T-helper 2 cell treated with Interferon-gamma antibody and Interleukin-4, amounts not matched to agents 5 μg/mL and 100 μg/mL, for 36 hours (primary cell): ENCODE measurements around the gene TBL2.
"Not testable (repeated sequence)": the region's sequence is repeated elsewhere in the genome, so short reads cannot be mapped to it uniquely, and the experiment has no call there.

Experiments
- DNase-seq: peaks from one replicate; pipeline ENCODE4 v3.0.0; 2021; ENCODE audit warnings: low spot score
- H3K27ac Mint-ChIP-seq: one replicate; pipeline ENCODE4 v1.8.0; 2021; ENCODE audit warnings: mild to moderate bottlenecking, mixed read lengths
- H3K27me3 Mint-ChIP-seq: one replicate; pipeline ENCODE4 v1.8.0; 2021; ENCODE audit warnings: low read depth, mixed read lengths
- H3K36me3 Mint-ChIP-seq: one replicate; pipeline ENCODE4 v1.8.0; 2021; ENCODE audit warnings: low read depth, mixed read lengths
- H3K4me1 Mint-ChIP-seq: one replicate; pipeline ENCODE4 v1.8.0; 2021; ENCODE audit warnings: low read depth, mixed read lengths
- H3K4me3 Mint-ChIP-seq: one replicate; pipeline ENCODE4 v1.8.0; 2022; ENCODE audit warnings: mild to moderate bottlenecking, moderate library complexity, mixed read lengths
- H3K9me3 Mint-ChIP-seq: one replicate; pipeline ENCODE4 v1.8.0; 2021; ENCODE audit warnings: mixed read lengths

The TBL2 gene

GRCh38 chr7:73569042-73569608 lies 9.3 kb downstream of the TBL2 start:
- peaks cover 24% of the 10 kb centered on the region for H3K4me1 Mint-ChIP-seq
- H3K27ac Mint-ChIP-seq = peak overlapping the region; percentile 22
- H3K9me3 Mint-ChIP-seq = no peaks in the 10 kb centered on the region
- H3K4me3 Mint-ChIP-seq = no peak overlapping the region
- H3K36me3 Mint-ChIP-seq = peaks cover 41% of the 10 kb centered on the region
- no peaks in the 10 kb centered on the region for H3K27me3 Mint-ChIP-seq
- DNase-seq = no peak

- no peak overlapping the region for H3K4me3 Mint-ChIP-seq
- peaks cover 24% of the 10 kb centered on the region for H3K4me1 Mint-ChIP-seq
- DNase-seq = no peak
- no peaks in the 10 kb centered on the region for H3K27me3 Mint-ChIP-seq
- peaks cover 34% of the 10 kb centered on the region for H3K36me3 Mint-ChIP-seq
- H3K27ac Mint-ChIP-seq = peak overlapping the region; percentile 52
- H3K9me3 Mint-ChIP-seq = no peaks in the 10 kb centered on the region
Observed at GRCh38 chr7:73567846-73568685, 10.3 kb downstream of the TBL2 start.

- Mint-ChIP-seq H3K36me3 (peaks cover 26% of the 10 kb centered on the region), H3K4me3 (no peak overlapping the region), H3K27me3 (no peaks in the 10 kb centered on the region), H3K4me1 (peaks cover 24% of the 10 kb centered on the region), H3K27ac (no peak overlapping the region), H3K9me3 (no peaks in the 10 kb centered on the region)
- DNase-seq = no peak
Observed at GRCh38 chr7:73567140-73567539, 11.2 kb downstream of the TBL2 start.

GRCh38 chr7:73566431-73566830 lies 11.9 kb downstream of the TBL2 start:
- Mint-ChIP-seq H3K27ac (peak overlapping the region; percentile 43), H3K36me3 (peaks cover 22% of the 10 kb centered on the region), H3K4me3 (peak overlapping the region; percentile 70), H3K4me1 (peaks cover 24% of the 10 kb centered on the region)
- not testable (repeated sequence) for H3K27me3 Mint-ChIP-seq, DNase-seq, H3K9me3 Mint-ChIP-seq

- Mint-ChIP-seq H3K36me3 (peaks cover 16% of the 10 kb centered on the region), H3K4me1 (peaks cover 24% of the 10 kb centered on the region), H3K27me3 (no peaks in the 10 kb centered on the region), H3K4me3 (peak overlapping the region; percentile 70), H3K9me3 (no peaks in the 10 kb centered on the region), H3K27ac (peak overlapping the region; percentile 43)
- no peak for DNase-seq
Observed at GRCh38 chr7:73565675-73566340, 12.6 kb downstream of the TBL2 start.

GRCh38 chr7:73560109-73560835 lies 18.1 kb downstream of the TBL2 start:
- Mint-ChIP-seq H3K36me3 (peaks cover 5% of the 10 kb centered on the region), H3K27ac (no peak overlapping the region), H3K4me1 (peaks cover 17% of the 10 kb centered on the region), H3K9me3 (no peaks in the 10 kb centered on the region), H3K4me3 (no peak overlapping the region), H3K27me3 (no peaks in the 10 kb centered on the region)
- no peak for DNase-seq

GRCh38 chr7:73557397-73558257 lies 20.8 kb downstream of the TBL2 start, which contains the start of gene BCL7B:
TSS of gene BCL7B (minus strand) at chr7:73557690. CDS start at chr7:73557578, 112 bp downstream.
- Mint-ChIP-seq H3K4me3 (peak within 1 kb of the TSS; percentile 92), H3K36me3 (peaks cover 18% of the 10 kb centered on the region), H3K27ac (peak within 1 kb of the TSS; percentile 98), H3K4me1 (peaks cover 21% of the 10 kb centered on the region), H3K9me3 (no peaks in the 10 kb centered on the region), H3K27me3 (no peaks in the 10 kb centered on the region)
- peak; percentile 82 for DNase-seq

GRCh38 chr7:73557108-73557396 lies 21.3 kb downstream of the TBL2 start:
- peak overlapping the region; percentile 95 for H3K27ac Mint-ChIP-seq

GRCh38 chr7:73556208-73557107 lies 21.9 kb downstream of the TBL2 start:
- Mint-ChIP-seq H3K27ac (peak overlapping the region; percentile 78), H3K4me1 (peaks cover 21% of the 10 kb centered on the region), H3K36me3 (peaks cover 22% of the 10 kb centered on the region)

More at GRCh38 chr7:73557108-73557396, 21.3 kb downstream of the TBL2 start:
- Mint-ChIP-seq H3K36me3 (peaks cover 21% of the 10 kb centered on the region), H3K4me3 (peak overlapping the region; percentile 91), H3K9me3 (no peaks in the 10 kb centered on the region), H3K4me1 (peaks cover 21% of the 10 kb centered on the region), H3K27me3 (no peaks in the 10 kb centered on the region)
- peak; percentile 95 for DNase-seq

GRCh38 chr7:73555411-73555982 lies 22.9 kb downstream of the TBL2 start:
- Mint-ChIP-seq H3K4me1 (peaks cover 20% of the 10 kb centered on the region), H3K9me3 (no peaks in the 10 kb centered on the region)

More at GRCh38 chr7:73556208-73557107, 21.9 kb downstream of the TBL2 start:
- Mint-ChIP-seq H3K9me3 (no peaks in the 10 kb centered on the region), H3K4me3 (peak overlapping the region; percentile 91), H3K27me3 (no peaks in the 10 kb centered on the region)
- DNase-seq = no peak

GRCh38 chr7:73550093-73550492 lies 28.3 kb downstream of the TBL2 start:
- not testable (repeated sequence) for H3K4me3 Mint-ChIP-seq, H3K27me3 Mint-ChIP-seq, H3K27ac Mint-ChIP-seq, H3K9me3 Mint-ChIP-seq, DNase-seq
- peaks cover 11% of the 10 kb centered on the region for H3K4me1 Mint-ChIP-seq
- H3K36me3 Mint-ChIP-seq = peaks cover 41% of the 10 kb centered on the region

More at GRCh38 chr7:73555411-73555982, 22.9 kb downstream of the TBL2 start:
- Mint-ChIP-seq H3K36me3 (peaks cover 25% of the 10 kb centered on the region), H3K27ac (peak overlapping the region; percentile 78), H3K27me3 (no peaks in the 10 kb centered on the region), H3K4me3 (peak overlapping the region; percentile 91)
- DNase-seq = no peak

GRCh38 chr7:73549176-73549575 lies 29.2 kb downstream of the TBL2 start:
- Mint-ChIP-seq H3K27me3 (no peaks in the 10 kb centered on the region), H3K9me3 (no peaks in the 10 kb centered on the region), H3K4me3 (no peak overlapping the region), H3K4me1 (peaks cover 8% of the 10 kb centered on the region), H3K36me3 (peaks cover 33% of the 10 kb centered on the region), H3K27ac (no peak overlapping the region)
- no peak for DNase-seq
